ENCODE measurements around the gene PATL2. TPM values are rescaled to one million over a fixed set of nuclear protein-coding genes. Genes with fewer than 3 reads are reported as not detected.
"Not testable (repeated sequence)": the region's sequence is repeated elsewhere in the genome, so short reads cannot be mapped to it uniquely, and the experiment has no call there.

PATL2 gene
- total and polyA plus RNA-seq, 10 donors = 17.0 to 64.2 (median 28.9) TPM

DNA sequence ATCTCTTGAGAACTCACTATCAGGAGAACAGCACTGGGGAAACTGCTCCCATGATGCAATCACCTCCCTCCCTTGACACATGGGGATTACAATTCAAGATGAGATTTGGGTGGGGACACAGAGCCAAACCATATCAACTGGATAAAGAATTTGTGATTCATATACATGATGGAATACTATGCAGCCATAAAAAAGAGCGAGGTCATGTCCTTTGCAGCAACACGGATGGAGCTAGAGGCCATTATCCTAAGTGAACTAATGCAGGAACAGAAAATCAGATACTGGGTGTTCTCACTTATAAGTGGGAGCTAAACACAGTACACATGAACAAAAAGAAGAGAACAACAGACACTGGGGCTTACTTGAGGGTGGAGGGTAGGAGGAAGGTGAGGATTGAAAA lies 64.7 kb downstream of the PATL2 start:
- DNase-seq = no peak
- Histone ChIP-seq H3K36me3 (peaks cover 0 to 98% (median 56%) of the 10 kb centered on the region in 6 donors), H3K4me3 (no peak overlapping the region), H3K27me3 (replicated peaks in 1 of 7) (no peaks in the 10 kb centered on the region), H3K9me3 (peaks cover 0 to 4% (median 0%) of the 10 kb centered on the region in 8 donors), H3K4me1 (peaks cover 0 to 78% (median 17%) of the 10 kb centered on the region in 6 donors), H3K27ac (no peak overlapping the region)
- intact Hi-C loops (cut with DNase I; ENCODE audit: low total_unique reads) = loop anchor here (10.0 kb wide), 1 partner anchor 52 kb away; no protein-coding TSS in a partner anchor
- TF ChIP-seq POLR2A (IDR thresholded peaks at IDR 0.05) = no peak
- TF ChIP-seq, protein P1, sequence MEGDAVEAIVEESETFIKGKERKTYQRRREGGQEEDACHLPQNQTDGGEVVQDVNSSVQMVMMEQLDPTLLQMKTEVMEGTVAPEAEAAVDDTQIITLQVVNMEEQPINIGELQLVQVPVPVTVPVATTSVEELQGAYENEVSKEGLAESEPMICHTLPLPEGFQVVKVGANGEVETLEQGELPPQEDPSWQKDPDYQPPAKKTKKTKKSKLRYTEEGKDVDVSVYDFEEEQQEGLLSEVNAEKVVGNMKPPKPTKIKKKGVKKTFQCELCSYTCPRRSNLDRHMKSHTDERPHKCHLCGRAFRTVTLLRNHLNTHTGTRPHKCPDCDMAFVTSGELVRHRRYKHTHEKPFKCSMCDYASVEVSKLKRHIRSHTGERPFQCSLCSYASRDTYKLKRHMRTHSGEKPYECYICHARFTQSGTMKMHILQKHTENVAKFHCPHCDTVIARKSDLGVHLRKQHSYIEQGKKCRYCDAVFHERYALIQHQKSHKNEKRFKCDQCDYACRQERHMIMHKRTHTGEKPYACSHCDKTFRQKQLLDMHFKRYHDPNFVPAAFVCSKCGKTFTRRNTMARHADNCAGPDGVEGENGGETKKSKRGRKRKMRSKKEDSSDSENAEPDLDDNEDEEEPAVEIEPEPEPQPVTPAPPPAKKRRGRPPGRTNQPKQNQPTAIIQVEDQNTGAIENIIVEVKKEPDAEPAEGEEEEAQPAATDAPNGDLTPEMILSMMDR (IDR thresholded peaks at IDR 0.05 in 8 of 11, conservative IDR thresholded peaks at IDR 0.05 in 3 of 11) = no peak
- WGBS, 5 donors = 94 to 98% (median 97%) methylated on average over 2 of the region's 2 CpGs

DNA sequence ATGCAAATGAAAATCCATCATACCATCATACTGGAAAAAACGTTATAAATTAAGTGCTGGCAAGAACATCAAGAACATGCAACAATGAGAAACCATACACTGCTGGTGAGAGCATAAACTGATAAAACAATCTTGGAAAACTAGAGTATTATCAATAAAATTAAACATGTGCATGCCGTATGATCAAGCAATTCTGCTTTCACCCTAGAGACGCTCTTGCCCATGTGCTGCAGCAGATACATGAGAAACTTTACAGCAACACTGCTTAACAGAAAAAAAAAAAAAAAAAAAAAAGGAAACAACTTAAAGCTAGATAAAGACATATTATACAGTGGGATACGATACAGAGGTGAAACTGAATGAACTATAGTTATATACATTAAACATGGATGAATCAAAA lies 69.5 kb downstream of the PATL2 start:
- Histone ChIP-seq H3K27ac (no peak overlapping the region), H3K36me3 (peaks cover 0 to 94% (median 39%) of the 10 kb centered on the region in 6 donors), H3K4me3 (no peak overlapping the region), H3K4me1 (peaks cover 0 to 41% (median 10%) of the 10 kb centered on the region in 6 donors), H3K9me3 (peaks cover 0 to 4% (median 0%) of the 10 kb centered on the region in 8 donors), H3K27me3 (replicated peaks in 1 of 7) (no peaks in the 10 kb centered on the region)
- intact Hi-C loops (cut with DNase I; ENCODE audit: low total_unique reads) = loop anchor here (10.0 kb wide), 1 partner anchor 47 kb away; no protein-coding TSS in a partner anchor
- WGBS, 5 donors = 83 to 97% (median 92%) methylated on average over 4 of the region's 4 CpGs
- no peak for DNase-seq
- TF ChIP-seq POLR2A (IDR thresholded peaks at IDR 0.05) (no peak), POLR2AphosphoS5 (IDR thresholded peaks at IDR 0.05) (no peak)
- TF ChIP-seq, protein P1 (IDR thresholded peaks at IDR 0.05 in 8 of 11, conservative IDR thresholded peaks at IDR 0.05 in 3 of 11) = no peak

DNA sequence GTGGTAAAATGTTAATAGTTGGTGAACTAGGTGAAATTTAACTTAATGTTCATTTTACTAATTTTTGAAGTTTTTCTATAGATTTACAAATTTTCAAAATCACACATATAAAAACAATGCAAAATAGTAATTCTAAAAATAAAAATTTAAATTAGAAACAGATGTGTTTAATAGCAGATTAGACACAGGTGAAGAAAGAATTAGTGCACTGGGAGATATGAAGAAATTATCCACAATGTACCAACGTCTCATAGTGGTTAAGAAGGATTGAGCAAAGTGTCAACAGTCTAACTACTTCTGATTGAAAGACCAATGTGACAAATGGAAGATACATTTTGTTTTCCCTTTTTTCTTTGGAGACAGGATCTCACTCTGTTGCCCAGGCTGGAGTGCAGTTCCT lies 74.1 kb downstream of the PATL2 start:
- TF ChIP-seq, protein P1 (IDR thresholded peaks at IDR 0.05 in 8 of 11, conservative IDR thresholded peaks at IDR 0.05 in 3 of 11) = no peak
- TF ChIP-seq POLR2AphosphoS5 (IDR thresholded peaks at IDR 0.05) (no peak), POLR2A (IDR thresholded peaks at IDR 0.05) (no peak)
- Histone ChIP-seq H3K27me3 (replicated peaks in 1 of 7) (no peaks in the 10 kb centered on the region), H3K4me3 (no peak overlapping the region), H3K27ac (no peak overlapping the region), H3K36me3 (peaks cover 0 to 97% (median 66%) of the 10 kb centered on the region in 6 donors), H3K4me1 (peaks cover 0 to 4% (median 0%) of the 10 kb centered on the region in 6 donors), H3K9me3 (no peaks in the 10 kb centered on the region)
- no peak for DNase-seq
- intact Hi-C loops (cut with DNase I; ENCODE audit: low total_unique reads) = no loop called here
- 56 to 84% (median 64%) methylated on average over 1 of the region's 1 CpG for WGBS, 5 donors

DNA sequence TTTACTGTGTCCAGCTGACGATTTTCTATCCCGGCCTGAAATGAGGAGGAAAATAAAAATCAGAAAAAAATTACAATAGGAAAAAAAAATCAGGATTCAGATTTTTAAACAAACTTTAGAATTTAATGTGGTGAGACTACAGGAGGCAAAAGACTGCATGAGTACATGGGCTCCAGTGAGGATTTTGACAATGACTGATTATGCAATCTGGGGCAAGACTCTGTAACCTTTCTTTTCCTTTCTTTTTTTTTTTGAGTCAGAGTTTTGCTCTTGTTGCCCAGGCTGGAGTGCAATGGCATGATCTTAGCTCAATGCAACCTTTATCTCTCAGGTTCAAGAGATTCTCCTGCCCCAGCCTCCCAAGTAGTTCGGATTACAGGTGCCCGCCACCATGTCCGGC lies 77.5 kb downstream of the PATL2 start:
- WGBS, 5 donors = 91 to 96% (median 96%) methylated on average over 5 of the region's 5 CpGs

DNA sequence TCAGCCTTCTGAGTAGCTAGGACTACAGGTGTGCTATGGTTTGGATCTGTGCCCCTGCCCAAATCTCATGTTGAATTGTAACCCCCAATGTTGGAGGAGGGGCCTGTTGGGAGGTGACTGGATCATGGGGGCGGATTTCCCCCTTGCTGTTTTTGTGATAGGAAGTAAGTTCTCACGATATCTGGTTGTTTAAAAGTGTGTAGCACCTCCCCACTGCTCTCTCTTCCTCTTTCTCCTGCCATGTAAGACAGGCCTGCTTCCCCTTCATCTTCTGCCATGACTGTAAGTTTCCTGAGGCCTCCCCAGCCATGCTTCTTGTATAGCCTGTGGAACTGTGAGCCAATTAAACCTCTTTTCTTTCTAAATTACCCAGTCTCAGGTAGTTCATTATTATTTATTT lies 85.8 kb downstream of the PATL2 start:
- H3K4me1 ChIP-seq; DNase-seq; intact Hi-C loops (cut with DNase I; ENCODE audit: low total_unique reads); H3K9me3 ChIP-seq; H3K4me3 ChIP-seq; H3K27ac ChIP-seq; H3K27me3 ChIP-seq (replicated peaks in 1 of 7): not testable (repeated sequence)
- H3K36me3 ChIP-seq = peaks cover 2 to 100% (median 93%) of the 10 kb centered on the region in 6 donors
- WGBS, 5 donors = 57 to 68% (median 64%) methylated on average over 2 of the region's 2 CpGs

More for the DNA sequence above, 77.5 kb downstream of the PATL2 start:
- peaks cover 0 to 4% (median 0%) of the 10 kb centered on the region in 6 donors for H3K4me1 ChIP-seq
- TF ChIP-seq, protein P1 (IDR thresholded peaks at IDR 0.05 in 8 of 11, conservative IDR thresholded peaks at IDR 0.05 in 3 of 11) = no peak
- TF ChIP-seq POLR2AphosphoS5 (IDR thresholded peaks at IDR 0.05) (no peak), POLR2A (IDR thresholded peaks at IDR 0.05) (no peak)
- H3K27ac ChIP-seq = no peak overlapping the region
- intact Hi-C loops (cut with DNase I; ENCODE audit: low total_unique reads) = no loop called here
- no peak for DNase-seq
- no peaks in the 10 kb centered on the region for H3K9me3 ChIP-seq
- H3K4me3 ChIP-seq = no peak overlapping the region
- peaks cover 0 to 100% (median 77%) of the 10 kb centered on the region in 6 donors for H3K36me3 ChIP-seq
- no peaks in the 10 kb centered on the region for H3K27me3 ChIP-seq (replicated peaks in 1 of 7)

All from spleen (tissue), 11 donors.